CD4-positive, alpha-beta T cell treated with Interleukin-1 beta for 1 hour (primary cell): ENCODE data around the gene CDKAL1.
"Not testable (repeated sequence)": the region's sequence is repeated elsewhere in the genome, so short reads cannot be mapped to it uniquely, and the experiment has no call there.

Experiments
- DNase-seq, 2 donors: peaks; one replicate each; pipeline ENCODE4 v3.0.0-alpha.2; 2020 to 2022

The CDKAL1 gene

GRCh38 chr6:21240709-21241108, 706.5 kb downstream of the CDKAL1 start:
- DNase-seq, result no peak

- DNase-seq, result no peak
Measured at GRCh38 chr6:21241231-21242130, 707.2 kb downstream of the CDKAL1 start.

- DNase-seq, result no peak
Measured at GRCh38 chr6:21244897-21245470, 710.7 kb downstream of the CDKAL1 start.

- no peak for DNase-seq
Measured at GRCh38 chr6:21245488-21245887, 711.2 kb downstream of the CDKAL1 start.

- no peak for DNase-seq
Measured at GRCh38 chr6:21246075-21246474, 711.8 kb downstream of the CDKAL1 start.

GRCh38 chr6:21254460-21254859, 720.2 kb downstream of the CDKAL1 start:
- DNase-seq, result not testable (repeated sequence)

- DNase-seq, result no peak
Measured at GRCh38 chr6:21256197-21256596, 721.9 kb downstream of the CDKAL1 start.

- DNase-seq, result no peak
Measured at GRCh38 chr6:21257125-21257524, 722.9 kb downstream of the CDKAL1 start.

- no peak for DNase-seq
Measured at GRCh38 chr6:21258665-21259064, 724.4 kb downstream of the CDKAL1 start.

- no peak for DNase-seq
Measured at GRCh38 chr6:21259660-21260059, 725.4 kb downstream of the CDKAL1 start.

GRCh38 chr6:21262504-21262903, 728.2 kb downstream of the CDKAL1 start:
- no peak for DNase-seq

GRCh38 chr6:21263531-21264287, 729.5 kb downstream of the CDKAL1 start:
- no peak for DNase-seq

GRCh38 chr6:21264288-21265033, 730.2 kb downstream of the CDKAL1 start:
- no peak for DNase-seq

GRCh38 chr6:21265034-21265729, 730.9 kb downstream of the CDKAL1 start:
- no peak for DNase-seq

GRCh38 chr6:21265730-21266044, 731.4 kb downstream of the CDKAL1 start:
- no peak for DNase-seq

- DNase-seq, result no peak
Measured at GRCh38 chr6:21270636-21271201, 736.5 kb downstream of the CDKAL1 start.

- no peak for DNase-seq
Measured at GRCh38 chr6:21271428-21272155, 737.3 kb downstream of the CDKAL1 start.

- no peak for DNase-seq
Measured at GRCh38 chr6:21273451-21273850, 739.2 kb downstream of the CDKAL1 start.

- DNase-seq, result no peak
Measured at GRCh38 chr6:21274851-21275250, 740.6 kb downstream of the CDKAL1 start.

- no peak for DNase-seq
Measured at GRCh38 chr6:21277601-21278374, 743.5 kb downstream of the CDKAL1 start.

GRCh38 chr6:21278375-21278745, 744.1 kb downstream of the CDKAL1 start:
- no peak for DNase-seq
